ENCODE results near the gene GAREM1.

GRCh38 chr18:32315881-32316280 lies 154.8 kb downstream of the GAREM1 start:
- TF ChIP-seq, protein P1, sequence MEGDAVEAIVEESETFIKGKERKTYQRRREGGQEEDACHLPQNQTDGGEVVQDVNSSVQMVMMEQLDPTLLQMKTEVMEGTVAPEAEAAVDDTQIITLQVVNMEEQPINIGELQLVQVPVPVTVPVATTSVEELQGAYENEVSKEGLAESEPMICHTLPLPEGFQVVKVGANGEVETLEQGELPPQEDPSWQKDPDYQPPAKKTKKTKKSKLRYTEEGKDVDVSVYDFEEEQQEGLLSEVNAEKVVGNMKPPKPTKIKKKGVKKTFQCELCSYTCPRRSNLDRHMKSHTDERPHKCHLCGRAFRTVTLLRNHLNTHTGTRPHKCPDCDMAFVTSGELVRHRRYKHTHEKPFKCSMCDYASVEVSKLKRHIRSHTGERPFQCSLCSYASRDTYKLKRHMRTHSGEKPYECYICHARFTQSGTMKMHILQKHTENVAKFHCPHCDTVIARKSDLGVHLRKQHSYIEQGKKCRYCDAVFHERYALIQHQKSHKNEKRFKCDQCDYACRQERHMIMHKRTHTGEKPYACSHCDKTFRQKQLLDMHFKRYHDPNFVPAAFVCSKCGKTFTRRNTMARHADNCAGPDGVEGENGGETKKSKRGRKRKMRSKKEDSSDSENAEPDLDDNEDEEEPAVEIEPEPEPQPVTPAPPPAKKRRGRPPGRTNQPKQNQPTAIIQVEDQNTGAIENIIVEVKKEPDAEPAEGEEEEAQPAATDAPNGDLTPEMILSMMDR (IDR thresholded peaks at IDR 0.05), result no peak
- no peak for TF ChIP-seq REST (IDR thresholded peaks at IDR 0.05; ENCODE audit: low read depth, low read length)
